Trophoblast cell (in vitro differentiated cells and primary cell): ENCODE results near the gene LUC7L3.

Experiments used
- DNase-seq, 2 donors: peaks; one replicate each; pipeline ENCODE4 v3.0.0-alpha.2; 2016
- H2AFZ ChIP-seq: 2 replicates; pipeline ENCODE4 v1.6.1; 2013; ENCODE audit warnings: low read length, moderate library complexity, mild to moderate bottlenecking; ENCODE audit not compliant: insufficient read depth, poor library complexity
- H2AK5ac ChIP-seq: 2 replicates; pipeline ENCODE4 v1.6.1; 2013; ENCODE audit warnings: mild to moderate bottlenecking, low read length
- H2BK120ac ChIP-seq: 2 replicates; pipeline ENCODE4 v1.6.1; 2013; ENCODE audit warnings: low read length, mild to moderate bottlenecking, moderate library complexity; ENCODE audit not compliant: insufficient read depth, poor library complexity
- H2BK12ac ChIP-seq: 2 replicates; pipeline ENCODE4 v1.6.1; 2013; ENCODE audit warnings: mild to moderate bottlenecking, low read length, moderate library complexity
- H2BK5ac ChIP-seq: 2 replicates; pipeline ENCODE4 v1.6.1; 2013; ENCODE audit warnings: low read length, low read depth, moderate library complexity, mild to moderate bottlenecking; ENCODE audit not compliant: poor library complexity
- H3K14ac ChIP-seq: 2 replicates; pipeline ENCODE4 v1.6.1; 2013; ENCODE audit warnings: mild to moderate bottlenecking, low read length
- H3K18ac ChIP-seq: 2 replicates; pipeline ENCODE4 v1.6.1; 2013; ENCODE audit warnings: mild to moderate bottlenecking, low read length
- H3K23ac ChIP-seq: 2 replicates; pipeline ENCODE4 v1.6.1; 2013; ENCODE audit warnings: low read length
- H3K27ac ChIP-seq: 2 replicates; pipeline ENCODE4 v1.5.1; 2013; ENCODE audit warnings: low read depth, mild to moderate bottlenecking, inconsistent platforms, low read length, moderate library complexity
- H3K27me3 ChIP-seq: 2 replicates; pipeline ENCODE4 v1.6.1; 2013; ENCODE audit warnings: inconsistent platforms, mild to moderate bottlenecking, low read length, moderate library complexity; ENCODE audit not compliant: insufficient read depth
- H3K36me3 ChIP-seq, 2 experiments: 1 replicate in 1 of 2; 2 replicates in 1 of 2; pipeline ENCODE4 v1.6.1; 2013; ENCODE audit warnings: low read length in 2 of 2, mild to moderate bottlenecking in 2 of 2, moderate library complexity in 1 of 2; ENCODE audit not compliant: insufficient read depth in 2 of 2, control insufficient read depth in 1 of 2
- H3K4ac ChIP-seq: 2 replicates; pipeline ENCODE4 v1.6.1; 2013; ENCODE audit warnings: low read depth, mild to moderate bottlenecking, low read length, moderate library complexity
- H3K4me1 ChIP-seq, 2 experiments: 1 replicate in 1 of 2; 2 replicates in 1 of 2; pipeline ENCODE4 v1.6.1; 2013; ENCODE audit warnings: low read length in 2 of 2, mild to moderate bottlenecking in 2 of 2, moderate library complexity in 1 of 2; ENCODE audit not compliant: insufficient read depth in 2 of 2, control insufficient read depth in 1 of 2
- H3K4me2 ChIP-seq: 2 replicates; pipeline ENCODE4 v1.6.1; 2013; ENCODE audit warnings: inconsistent platforms, mild to moderate bottlenecking, low read length, moderate library complexity
- H3K4me3 ChIP-seq: 2 replicates; pipeline ENCODE4 v1.5.1; 2013; ENCODE audit warnings: mild to moderate bottlenecking, low read depth, low read length, inconsistent platforms
- H3K79me1 ChIP-seq: one replicate; pipeline ENCODE4 v1.6.1; 2013; ENCODE audit warnings: low read length
- H3K79me2 ChIP-seq: 2 replicates; pipeline ENCODE4 v1.6.1; 2013; ENCODE audit warnings: low read length, mild to moderate bottlenecking; ENCODE audit not compliant: control insufficient read depth, insufficient read depth, poor library complexity
- H3K9ac ChIP-seq: 2 replicates; pipeline ENCODE4 v1.6.1; 2013; ENCODE audit warnings: mild to moderate bottlenecking, low read length
- H3K9me3 ChIP-seq: 2 replicates; pipeline ENCODE4 v1.6.1; 2013; ENCODE audit warnings: low read depth, mild to moderate bottlenecking, control low read depth, inconsistent platforms, low read length; ENCODE audit not compliant: insufficient read depth
- H4K12ac ChIP-seq: 2 replicates; pipeline ENCODE4 v1.6.1; 2013; ENCODE audit warnings: low read depth, mild to moderate bottlenecking, low read length, moderate library complexity
- H4K8ac ChIP-seq: 2 replicates; pipeline ENCODE4 v1.6.1; 2013; ENCODE audit warnings: low read depth, mild to moderate bottlenecking, low read length, moderate library complexity
- H4K91ac ChIP-seq: one replicate; pipeline ENCODE4 v1.6.1; 2013; ENCODE audit warnings: low read depth, mild to moderate bottlenecking, low read length, moderate library complexity
- WGBS: extraction: QIAGEN DNeasy Blood & Tissue Kit; methylation state at CpG from one replicate; pipeline ENCODE4 v1.1.7; 2013; ENCODE audit warnings: missing lambda C conversion rate; ENCODE audit not compliant: insufficient read length, insufficient coverage; ENCODE audit errors: extremely low coverage; 5-methylcytosine and 5-hydroxymethylcytosine counted together

The LUC7L3 gene

GRCh38 chr17:50778471-50778870 is 59.1 kb downstream of the LUC7L3 start:
- H2BK120ac ChIP-seq: no peak overlapping the region
- H3K23ac ChIP-seq: no peak overlapping the region
- no peak overlapping the region for H2BK12ac ChIP-seq
- H3K9me3 ChIP-seq: no peaks in the 10 kb centered on the region
- no peaks in the 10 kb centered on the region for H3K79me2 ChIP-seq
- no peak overlapping the region for H3K14ac ChIP-seq
- H3K36me3 ChIP-seq: no peaks in the 10 kb centered on the region
- no peaks in the 10 kb centered on the region for H3K4me1 ChIP-seq
- no peak overlapping the region for H4K91ac ChIP-seq
- no peak overlapping the region for H4K12ac ChIP-seq
- no peak overlapping the region for H3K4me3 ChIP-seq
- H3K27ac ChIP-seq: no peak overlapping the region
- no CpG with 5 or more reads among the region's 8 CpGs for WGBS
- H3K27me3 ChIP-seq: no peaks in the 10 kb centered on the region
- no peak overlapping the region for H2BK5ac ChIP-seq
- no peak overlapping the region for H3K9ac ChIP-seq
- H3K4ac ChIP-seq: no peak overlapping the region
- no peak overlapping the region for H2AFZ ChIP-seq
- no peak overlapping the region for H4K8ac ChIP-seq
- H3K79me1 ChIP-seq: no peaks in the 10 kb centered on the region
- no peak for DNase-seq
- no peak overlapping the region for H3K18ac ChIP-seq
- no peak overlapping the region for H2AK5ac ChIP-seq
- H3K4me2 ChIP-seq: no peak overlapping the region

GRCh38 chr17:50778988-50779387 is 59.6 kb downstream of the LUC7L3 start:
- DNase-seq: no peak
- Histone ChIP-seq H2BK120ac (no peak overlapping the region), H3K23ac (no peak overlapping the region), H3K4me2 (no peak overlapping the region), H2BK12ac (no peak overlapping the region), H3K27me3 (no peaks in the 10 kb centered on the region), H3K9me3 (no peaks in the 10 kb centered on the region), H3K9ac (no peak overlapping the region), H4K91ac (no peak overlapping the region), H3K36me3 (no peaks in the 10 kb centered on the region), H3K14ac (no peak overlapping the region), H4K8ac (no peak overlapping the region), H3K4me3 (no peak overlapping the region), H3K4me1 (no peaks in the 10 kb centered on the region), H3K18ac (no peak overlapping the region), H2AK5ac (no peak overlapping the region), H2BK5ac (no peak overlapping the region), H4K12ac (no peak overlapping the region), H3K27ac (no peak overlapping the region), H3K79me2 (no peaks in the 10 kb centered on the region), H2AFZ (no peak overlapping the region), H3K4ac (no peak overlapping the region), H3K79me1 (no peaks in the 10 kb centered on the region)
- no CpG with 5 or more reads among the region's 4 CpGs for WGBS

- Histone ChIP-seq H3K27ac (no peak overlapping the region), H2BK5ac (no peak overlapping the region), H3K9ac (no peak overlapping the region), H2AFZ (no peak overlapping the region), H3K9me3 (no peaks in the 10 kb centered on the region), H4K12ac (no peak overlapping the region), H3K4me2 (no peak overlapping the region), H3K27me3 (no peaks in the 10 kb centered on the region), H3K79me1 (no peaks in the 10 kb centered on the region), H2AK5ac (no peak overlapping the region), H4K91ac (no peak overlapping the region), H3K4me3 (no peak overlapping the region), H3K14ac (no peak overlapping the region), H3K4me1 (no peaks in the 10 kb centered on the region), H3K36me3 (no peaks in the 10 kb centered on the region), H4K8ac (no peak overlapping the region), H2BK12ac (no peak overlapping the region), H3K79me2 (no peaks in the 10 kb centered on the region), H3K23ac (no peak overlapping the region), H2BK120ac (no peak overlapping the region), H3K18ac (no peak overlapping the region), H3K4ac (no peak overlapping the region)
- DNase-seq: no peak
- WGBS: no CpG with 5 or more reads among the region's 9 CpGs
These were observed 60.4 kb downstream of the LUC7L3 start for GRCh38 chr17:50779747-50780353.

- no peak overlapping the region for H3K27ac ChIP-seq
- no peak overlapping the region for H2BK5ac ChIP-seq
- H3K23ac ChIP-seq: no peak overlapping the region
- no peak overlapping the region for H2AK5ac ChIP-seq
- H3K4ac ChIP-seq: no peak overlapping the region
- no peak overlapping the region for H3K4me2 ChIP-seq
- no CpG with 5 or more reads among the region's 38 CpGs for WGBS
- no peak overlapping the region for H4K91ac ChIP-seq
- H2BK12ac ChIP-seq: no peak overlapping the region
- DNase-seq: no peak
- H2BK120ac ChIP-seq: no peak overlapping the region
- no peak overlapping the region for H3K9ac ChIP-seq
- no peak overlapping the region for H2AFZ ChIP-seq
- H3K14ac ChIP-seq: no peak overlapping the region
- no peak overlapping the region for H4K12ac ChIP-seq
- H3K9me3 ChIP-seq: no peaks in the 10 kb centered on the region
- H4K8ac ChIP-seq: no peak overlapping the region
- H3K36me3 ChIP-seq: no peaks in the 10 kb centered on the region
- H3K27me3 ChIP-seq: no peaks in the 10 kb centered on the region
- H3K79me2 ChIP-seq: no peaks in the 10 kb centered on the region
- H3K4me1 ChIP-seq: no peaks in the 10 kb centered on the region
- no peak overlapping the region for H3K4me3 ChIP-seq
- no peaks in the 10 kb centered on the region for H3K79me1 ChIP-seq
- no peak overlapping the region for H3K18ac ChIP-seq
These were observed 61.8 kb downstream of the LUC7L3 start for GRCh38 chr17:50781167-50781566.
